ENCODE measurements around the gene APOL4. TPM values are rescaled to one million over a fixed set of nuclear protein-coding genes. Genes with fewer than 3 reads are reported as not detected.
"Not testable (repeated sequence)": the region's sequence is repeated elsewhere in the genome, so short reads cannot be mapped to it uniquely, and the experiment has no call there.

The APOL4 gene
- total RNA-seq, 4 donors from 2014 or later = 3.3 to 7.9 (median 6.4) TPM

- Histone ChIP-seq H3K27ac (no peak overlapping the region), H3K9me3 (no peaks in the 10 kb centered on the region), H3K4me1 (peaks cover 33% of the 10 kb centered on the region), H3K4me3 (no peak overlapping the region), H3K36me3 (peaks cover 41% of the 10 kb centered on the region), H3K27me3 (no peaks in the 10 kb centered on the region)
- TF ChIP-seq POLR2A (IDR thresholded peaks at IDR 0.05) = no peak
- no peak for TF ChIP-seq CTCF (IDR thresholded peaks at IDR 0.05)
- no peak for TF ChIP-seq EP300 (IDR thresholded peaks at IDR 0.05)
- no peak for TF ChIP-seq POLR2AphosphoS5 (IDR thresholded peaks at IDR 0.05)
- WGBS = 58% methylated on average over 2 of the region's 2 CpGs
- DNase-seq (ENCODE audit: low spot score in 2 of 2) = no peak
Measured at GRCh38 chr22:36234213-36234612, 32.6 kb upstream of the APOL4 start.

- Histone ChIP-seq H3K4me3 (no peak overlapping the region), H3K27me3 (no peaks in the 10 kb centered on the region), H3K36me3 (peaks cover 45% of the 10 kb centered on the region), H3K4me1 (peaks cover 30% of the 10 kb centered on the region), H3K9me3 (no peaks in the 10 kb centered on the region), H3K27ac (no peak overlapping the region)
- no peak for DNase-seq (ENCODE audit: low spot score in 2 of 2)
- TF ChIP-seq POLR2AphosphoS5 (IDR thresholded peaks at IDR 0.05) = no peak
- no peak for TF ChIP-seq CTCF (IDR thresholded peaks at IDR 0.05)
- TF ChIP-seq EP300 (IDR thresholded peaks at IDR 0.05) = no peak
- TF ChIP-seq POLR2A (IDR thresholded peaks at IDR 0.05) = no peak
- WGBS = 90% methylated on average over 7 of the region's 7 CpGs
Measured at GRCh38 chr22:36233796-36234195, 32.2 kb upstream of the APOL4 start.

- Histone ChIP-seq H3K27me3 (no peaks in the 10 kb centered on the region), H3K36me3 (peaks cover 52% of the 10 kb centered on the region), H3K9me3 (no peaks in the 10 kb centered on the region), H3K4me1 (peaks cover 21% of the 10 kb centered on the region), H3K27ac (no peak overlapping the region), H3K4me3 (no peak overlapping the region)
- WGBS = 92% methylated on average over 10 of the region's 13 CpGs
- TF ChIP-seq POLR2A (IDR thresholded peaks at IDR 0.05) (no peak), POLR2AphosphoS5 (IDR thresholded peaks at IDR 0.05) (no peak), EP300 (IDR thresholded peaks at IDR 0.05) (no peak), CTCF (IDR thresholded peaks at IDR 0.05) (no peak)
- DNase-seq (ENCODE audit: low spot score in 2 of 2) = no peak
Measured at GRCh38 chr22:36232715-36233401, 31.2 kb upstream of the APOL4 start.

- not testable (repeated sequence) for H3K9me3 ChIP-seq; H3K27ac ChIP-seq; H3K4me1 ChIP-seq; H3K4me3 ChIP-seq; DNase-seq (ENCODE audit: low spot score in 2 of 2); H3K27me3 ChIP-seq
- 83% methylated on average over 4 of the region's 5 CpGs for WGBS
- H3K36me3 ChIP-seq = peaks cover 57% of the 10 kb centered on the region
Measured at GRCh38 chr22:36231051-36231450, 29.4 kb upstream of the APOL4 start.

GRCh38 chr22:36229649-36230048 is 28.0 kb upstream of the APOL4 start:
- not testable (repeated sequence) for H3K9me3 ChIP-seq; H3K4me3 ChIP-seq; H3K27ac ChIP-seq; DNase-seq (ENCODE audit: low spot score in 2 of 2); H3K27me3 ChIP-seq; H3K4me1 ChIP-seq
- peaks cover 57% of the 10 kb centered on the region for H3K36me3 ChIP-seq
- 92% methylated on average over 3 of the region's 3 CpGs for WGBS

- no peak for TF ChIP-seq EP300 (IDR thresholded peaks at IDR 0.05)
- no peak for TF ChIP-seq CTCF (IDR thresholded peaks at IDR 0.05)
- no peak for TF ChIP-seq POLR2AphosphoS5 (IDR thresholded peaks at IDR 0.05)
- TF ChIP-seq POLR2A (IDR thresholded peaks at IDR 0.05) = no peak
- H3K4me1 ChIP-seq = no peaks in the 10 kb centered on the region
- no peak overlapping the region for H3K4me3 ChIP-seq
- 88% methylated on average over 7 of the region's 7 CpGs for WGBS
- no peak for DNase-seq (ENCODE audit: low spot score in 2 of 2)
- no peaks in the 10 kb centered on the region for H3K9me3 ChIP-seq
- H3K27me3 ChIP-seq = no peaks in the 10 kb centered on the region
- no peak overlapping the region for H3K27ac ChIP-seq
- H3K36me3 ChIP-seq = peaks cover 57% of the 10 kb centered on the region
Measured at GRCh38 chr22:36228944-36229343, 27.3 kb upstream of the APOL4 start.

- H3K36me3 ChIP-seq = peaks cover 56% of the 10 kb centered on the region
- not testable (repeated sequence) for DNase-seq (ENCODE audit: low spot score in 2 of 2); H3K27ac ChIP-seq; H3K27me3 ChIP-seq; H3K9me3 ChIP-seq; H3K4me3 ChIP-seq; H3K4me1 ChIP-seq
- WGBS = 83% methylated on average over 1 of the region's 1 CpG
Measured at GRCh38 chr22:36228369-36228768, 26.8 kb upstream of the APOL4 start.
